ENCODE measurements around the gene MYL11.

The MYL11 gene

GRCh38 chr16:30351586-30352419, 22.8 kb upstream of the MYL11 start:
- Histone ChIP-seq H2BK120ac (ENCODE audit: low read depth, low read length) (no peak overlapping the region), H3K9me3 (ENCODE audit: control insufficient read depth, low read length) (no peaks in the 10 kb centered on the region), H3K9ac (ENCODE audit: low read length) (peak overlapping the region; percentile 52), H3K79me1 (replicated peaks; ENCODE audit: low read length, poor library complexity, severe bottlenecking) (peaks cover 28% of the 10 kb centered on the region), H3K23ac (ENCODE audit: low read length in 2 of 2) (no peak overlapping the region), H3K4me3 (ENCODE audit: insufficient read depth in 1 of 2, low read depth in 1 of 2, low read length in 2 of 2) (peak overlapping the region in 1 of 2 experiments; percentile 23), H3K4me2 (ENCODE audit: low read length, poor library complexity, severe bottlenecking) (no peak overlapping the region), H3K14ac (ENCODE audit: low read length in 2 of 2) (no peak overlapping the region), H4K91ac (ENCODE audit: low read length) (no peak overlapping the region), H3K36me3 (ENCODE audit: control insufficient read depth in 1 of 2, insufficient read depth in 2 of 2, low read depth in 1 of 2, low read length in 2 of 2) (peaks cover 40 to 49% of the 10 kb centered on the region in 2 experiments), H2BK12ac (ENCODE audit: low read length in 2 of 2) (no peak overlapping the region), H3K4me1 (ENCODE audit: control insufficient read depth, insufficient read depth, low read depth, low read length) (peaks cover 41% of the 10 kb centered on the region), H4K8ac (ENCODE audit: low read length) (no peak overlapping the region), H3K27ac (ENCODE audit: low read length, poor library complexity, severe bottlenecking) (no peak overlapping the region), H2BK5ac (ENCODE audit: low read depth, low read length, poor library complexity, severe bottlenecking) (no peak overlapping the region), H2BK15ac (ENCODE audit: low read depth, poor library complexity, severe bottlenecking) (no peak overlapping the region), H2AFZ (ENCODE audit: low read depth, low read length) (no peak overlapping the region), H3K4ac (ENCODE audit: low read depth in 1 of 2, low read length in 2 of 2) (no peak overlapping the region), H2AK5ac (ENCODE audit: low read length, severe bottlenecking) (no peak overlapping the region), H3K18ac (ENCODE audit: low read depth in 1 of 2, low read length in 2 of 2) (no peak overlapping the region), H3K27me3 (ENCODE audit: control insufficient read depth in 1 of 2, insufficient read depth in 1 of 2, low read length in 2 of 2) (no peaks in the 10 kb centered on the region)
- DNase-seq: no peak
- WGBS: 96% methylated on average over 11 of the region's 11 CpGs

DNA sequence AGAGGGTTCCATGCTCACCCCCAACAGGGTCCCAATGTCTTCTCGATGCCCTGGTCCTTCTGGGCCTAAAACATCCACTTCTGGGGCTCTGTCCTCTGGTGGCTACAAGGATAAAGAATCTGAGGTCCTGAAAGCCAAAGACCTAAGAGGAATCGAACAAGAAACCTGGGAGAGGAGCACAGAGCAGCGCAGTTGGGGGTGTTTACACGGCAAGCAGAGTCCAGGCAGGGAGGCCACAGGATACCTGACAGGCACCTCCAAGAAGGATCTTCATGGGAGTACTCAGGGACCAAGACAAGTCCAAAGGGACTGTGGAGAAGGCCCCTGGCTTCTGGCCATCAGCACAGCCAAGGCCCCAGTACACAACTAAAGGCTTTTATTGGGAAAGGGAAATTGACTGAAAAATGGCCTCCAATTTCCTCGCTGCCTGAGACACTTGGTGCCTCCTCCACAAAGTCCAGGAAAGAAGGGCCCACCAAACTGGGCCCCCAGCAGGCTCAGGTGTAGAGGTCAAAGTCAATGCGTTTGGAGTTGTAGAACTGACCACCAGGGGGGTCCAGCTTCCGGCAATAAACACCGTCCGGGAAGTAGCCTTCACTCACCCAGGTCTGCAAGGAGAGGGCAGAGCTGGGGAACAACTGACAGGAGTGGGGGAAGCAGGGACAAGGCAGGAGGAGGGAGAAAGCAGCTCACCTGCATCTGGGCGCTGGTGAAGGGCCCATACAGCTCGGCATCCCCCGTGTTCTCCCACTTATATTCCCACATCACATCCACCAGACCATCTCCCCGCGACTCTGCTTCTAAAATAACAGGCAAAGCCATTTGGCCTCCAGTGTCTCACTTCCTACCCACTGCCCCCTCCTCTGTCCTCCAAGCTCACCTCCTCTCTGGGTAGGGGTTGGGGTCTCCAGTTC, 21.9 kb upstream of the MYL11 start:
- H3K4ac ChIP-seq (ENCODE audit: low read depth in 1 of 2, low read length in 2 of 2): no peak overlapping the region
- no peak overlapping the region for H2BK15ac ChIP-seq (ENCODE audit: low read depth, poor library complexity, severe bottlenecking)
- H2BK12ac ChIP-seq (ENCODE audit: low read length in 2 of 2): no peak overlapping the region
- no peak overlapping the region for H3K23ac ChIP-seq (ENCODE audit: low read length in 2 of 2)
- H3K4me1 ChIP-seq (ENCODE audit: control insufficient read depth, insufficient read depth, low read depth, low read length): peaks cover 42% of the 10 kb centered on the region
- H3K18ac ChIP-seq (ENCODE audit: low read depth in 1 of 2, low read length in 2 of 2): no peak overlapping the region
- H3K14ac ChIP-seq (ENCODE audit: low read length in 2 of 2): no peak overlapping the region
- WGBS: 90% methylated on average over 14 of the region's 14 CpGs
- no peak overlapping the region for H3K4me2 ChIP-seq (ENCODE audit: low read length, poor library complexity, severe bottlenecking)
- no peak for DNase-seq
- H2BK5ac ChIP-seq (ENCODE audit: low read depth, low read length, poor library complexity, severe bottlenecking): no peak overlapping the region
- peak overlapping the region; percentile 24 for H3K9ac ChIP-seq (ENCODE audit: low read length)
- H3K36me3 ChIP-seq (ENCODE audit: control insufficient read depth in 1 of 2, insufficient read depth in 2 of 2, low read depth in 1 of 2, low read length in 2 of 2): peaks cover 50 to 56% of the 10 kb centered on the region in 2 experiments
- no peak overlapping the region for H4K8ac ChIP-seq (ENCODE audit: low read length)
- no peak overlapping the region for H2AFZ ChIP-seq (ENCODE audit: low read depth, low read length)
- no peak overlapping the region for H3K4me3 ChIP-seq (ENCODE audit: insufficient read depth in 1 of 2, low read depth in 1 of 2, low read length in 2 of 2)
- no peak overlapping the region for H3K27ac ChIP-seq (ENCODE audit: low read length, poor library complexity, severe bottlenecking)
- H2BK120ac ChIP-seq (ENCODE audit: low read depth, low read length): no peak overlapping the region
- peaks cover 33% of the 10 kb centered on the region for H3K79me1 ChIP-seq (replicated peaks; ENCODE audit: low read length, poor library complexity, severe bottlenecking)
- no peaks in the 10 kb centered on the region for H3K9me3 ChIP-seq (ENCODE audit: control insufficient read depth, low read length)
- H2AK5ac ChIP-seq (ENCODE audit: low read length, severe bottlenecking): no peak overlapping the region
- H4K91ac ChIP-seq (ENCODE audit: low read length): no peak overlapping the region
- no peaks in the 10 kb centered on the region for H3K27me3 ChIP-seq (ENCODE audit: control insufficient read depth in 1 of 2, insufficient read depth in 1 of 2, low read length in 2 of 2)

- Histone ChIP-seq H2BK120ac (ENCODE audit: low read depth, low read length) (no peak overlapping the region), H3K23ac (ENCODE audit: low read length in 2 of 2) (no peak overlapping the region), H3K27me3 (ENCODE audit: control insufficient read depth in 1 of 2, insufficient read depth in 1 of 2, low read length in 2 of 2) (no peaks in the 10 kb centered on the region), H4K91ac (ENCODE audit: low read length) (no peak overlapping the region), H4K8ac (ENCODE audit: low read length) (no peak overlapping the region), H2AFZ (ENCODE audit: low read depth, low read length) (no peak overlapping the region), H3K4ac (ENCODE audit: low read depth in 1 of 2, low read length in 2 of 2) (no peak overlapping the region), H3K9ac (ENCODE audit: low read length) (peak overlapping the region; percentile 91), H3K27ac (ENCODE audit: low read length, poor library complexity, severe bottlenecking) (no peak overlapping the region), H2BK15ac (ENCODE audit: low read depth, poor library complexity, severe bottlenecking) (no peak overlapping the region), H2BK5ac (ENCODE audit: low read depth, low read length, poor library complexity, severe bottlenecking) (no peak overlapping the region), H3K4me3 (ENCODE audit: insufficient read depth in 1 of 2, low read depth in 1 of 2, low read length in 2 of 2) (peak overlapping the region in 1 of 2 experiments; percentile 89), H3K79me1 (replicated peaks; ENCODE audit: low read length, poor library complexity, severe bottlenecking) (peaks cover 40% of the 10 kb centered on the region), H3K4me1 (ENCODE audit: control insufficient read depth, insufficient read depth, low read depth, low read length) (peaks cover 42% of the 10 kb centered on the region), H3K9me3 (ENCODE audit: control insufficient read depth, low read length) (no peaks in the 10 kb centered on the region), H3K4me2 (ENCODE audit: low read length, poor library complexity, severe bottlenecking) (peak overlapping the region; percentile 13), H2BK12ac (ENCODE audit: low read length in 2 of 2) (no peak overlapping the region), H3K14ac (ENCODE audit: low read length in 2 of 2) (no peak overlapping the region), H2AK5ac (ENCODE audit: low read length, severe bottlenecking) (no peak overlapping the region), H3K18ac (ENCODE audit: low read depth in 1 of 2, low read length in 2 of 2) (no peak overlapping the region), H3K36me3 (ENCODE audit: control insufficient read depth in 1 of 2, insufficient read depth in 2 of 2, low read depth in 1 of 2, low read length in 2 of 2) (peaks cover 58 to 64% of the 10 kb centered on the region in 2 experiments)
- WGBS: 96% methylated on average over 23 of the region's 23 CpGs
- DNase-seq: no peak
Observed at GRCh38 chr16:30353438-30354129, 21.0 kb upstream of the MYL11 start.
